Erythroblast (primary cell): ENCODE results near the gene KIAA1958.
"Not testable (repeated sequence)": the region's sequence is repeated elsewhere in the genome, so short reads cannot be mapped to it uniquely, and the experiment has no call there.

Source experiments
- DNase-seq, 2 experiments: peaks; one replicate each; lab custom pipeline; 2025; lab: John Stamatoyannopoulos, UW
- GATA1 ChIP-seq: IDR thresholded peaks from 2 replicates; pipeline ENCODE4 v1.6.1; 2011; ENCODE audit warnings: low read depth, mild to moderate bottlenecking, control low read depth, low read length, moderate library complexity
- POLR2A ChIP-seq: IDR thresholded peaks from 2 replicates; pipeline ENCODE4 v1.6.1; 2011; ENCODE audit warnings: mild to moderate bottlenecking, low read length

KIAA1958 gene

DNA sequence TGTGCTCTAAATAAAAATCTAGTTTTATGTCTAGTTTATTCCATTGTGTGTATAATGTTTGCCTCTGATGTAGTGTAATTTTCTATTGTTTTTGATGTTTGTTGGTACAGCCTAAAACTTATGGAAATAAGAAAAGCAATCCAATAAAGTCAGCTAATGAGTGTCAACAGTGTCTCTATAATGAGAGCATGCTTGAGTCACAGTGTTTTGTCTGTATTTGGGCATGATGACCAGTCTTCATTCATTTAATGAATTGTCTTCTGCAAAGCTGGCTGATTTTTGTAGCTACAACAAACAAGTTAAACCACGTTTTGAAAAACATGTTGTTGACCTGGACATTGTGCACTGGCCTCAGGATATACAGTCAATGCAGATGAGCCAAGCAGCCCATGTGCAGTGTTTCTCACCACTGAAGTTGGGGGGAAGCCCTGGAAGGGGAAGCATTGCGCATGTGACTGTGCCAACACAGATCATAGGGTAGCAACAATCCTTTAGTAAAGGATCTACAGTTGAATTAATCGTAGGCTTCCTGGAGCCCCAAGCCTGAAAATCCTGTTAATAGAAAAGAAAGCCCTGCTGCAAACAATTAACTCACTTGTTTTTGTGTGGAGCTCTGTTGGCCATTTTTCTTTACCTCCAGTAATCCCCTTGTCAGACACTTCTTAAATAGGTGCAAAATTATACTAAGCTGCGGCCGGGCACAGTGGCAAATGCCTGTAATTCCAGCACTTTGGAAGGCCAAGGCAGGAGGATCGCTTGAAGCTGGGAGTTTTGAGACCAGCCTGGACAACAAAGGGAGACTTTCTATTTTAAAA is 143.3 kb downstream of the KIAA1958 start:
- no peak for DNase-seq
- TF ChIP-seq GATA1 (no peak), POLR2A (no peak)

DNA sequence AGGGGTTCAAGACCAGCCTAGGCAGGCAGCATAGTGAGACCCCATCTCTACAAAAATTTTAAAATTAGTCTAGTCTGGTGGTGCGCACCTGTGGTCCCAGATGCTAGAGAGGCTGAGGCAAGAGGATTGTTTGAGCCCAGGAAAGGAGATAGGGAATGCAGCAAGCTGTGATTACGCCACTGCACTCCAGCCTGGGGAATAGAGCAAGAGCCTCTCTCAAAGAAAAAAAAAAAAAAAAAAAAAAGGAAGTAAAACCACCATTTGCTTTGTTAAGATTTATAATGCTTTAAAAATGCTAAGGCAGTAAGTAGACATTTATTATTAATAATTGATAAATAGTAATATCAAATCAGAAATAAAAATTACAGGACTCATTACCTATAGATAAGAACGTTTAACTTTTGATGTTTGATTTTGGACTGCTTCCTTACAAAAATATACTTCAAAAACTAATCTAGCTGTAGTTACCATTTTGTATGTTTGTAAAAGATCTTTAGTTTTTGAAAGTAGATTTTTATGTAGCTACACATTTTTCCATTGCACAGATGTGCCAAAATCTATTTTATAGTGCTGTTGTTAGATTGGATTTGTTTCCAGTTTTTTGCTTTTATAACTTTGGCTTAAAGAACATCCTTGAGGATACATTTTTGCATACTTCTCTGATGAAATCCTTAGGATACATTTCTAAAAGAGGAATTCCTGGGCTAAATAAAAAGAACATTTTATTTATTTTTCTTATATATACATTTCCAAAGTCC is 144.9 kb downstream of the KIAA1958 start:
- TF ChIP-seq POLR2A (no peak), GATA1 (no peak)

DNA sequence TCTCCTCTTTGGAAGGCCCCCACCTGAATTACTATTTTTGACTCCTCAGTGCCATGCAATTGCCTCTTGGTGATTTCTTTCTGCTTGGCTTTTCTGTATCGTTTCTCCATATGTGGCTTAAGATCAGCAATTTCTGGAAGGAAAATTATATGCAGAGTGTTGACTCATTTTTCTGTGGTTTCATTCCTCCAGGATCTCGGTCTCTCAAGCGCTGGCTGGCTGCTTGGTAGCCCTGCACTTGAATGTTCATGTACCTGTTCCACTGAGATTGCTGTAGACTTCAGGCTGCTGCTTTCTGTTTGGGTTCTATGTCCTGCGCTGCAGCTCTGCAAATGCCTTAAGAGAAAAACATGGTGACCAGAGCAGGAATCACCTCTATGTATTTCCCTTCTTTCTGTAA is 153.7 kb downstream of the KIAA1958 start:
- TF ChIP-seq POLR2A (no peak), GATA1 (no peak)
- no peak for DNase-seq

More for the DNA sequence above, 144.9 kb downstream of the KIAA1958 start:
- DNase-seq, result no peak

DNA sequence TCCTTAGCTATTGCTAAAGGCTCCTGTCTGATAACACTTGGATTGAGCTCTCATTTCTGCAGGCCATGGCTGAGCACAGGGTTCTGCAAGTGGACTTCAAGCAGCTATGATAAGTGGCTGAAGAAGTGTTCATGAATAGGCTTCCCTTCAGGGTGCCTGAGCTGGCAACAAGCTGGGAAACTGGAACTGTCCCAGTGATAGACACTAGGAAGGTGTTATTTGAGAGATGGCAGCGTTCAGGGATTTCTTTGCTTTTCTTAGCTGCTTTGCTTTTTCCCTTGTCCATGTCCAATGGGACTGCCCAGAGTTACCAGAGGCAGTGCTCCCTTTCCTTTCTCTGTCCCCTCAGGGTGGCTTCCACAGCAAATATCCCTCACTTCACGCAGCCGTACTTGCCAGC is 155.5 kb downstream of the KIAA1958 start:
- no peak for DNase-seq
- TF ChIP-seq POLR2A (no peak), GATA1 (no peak)

DNA sequence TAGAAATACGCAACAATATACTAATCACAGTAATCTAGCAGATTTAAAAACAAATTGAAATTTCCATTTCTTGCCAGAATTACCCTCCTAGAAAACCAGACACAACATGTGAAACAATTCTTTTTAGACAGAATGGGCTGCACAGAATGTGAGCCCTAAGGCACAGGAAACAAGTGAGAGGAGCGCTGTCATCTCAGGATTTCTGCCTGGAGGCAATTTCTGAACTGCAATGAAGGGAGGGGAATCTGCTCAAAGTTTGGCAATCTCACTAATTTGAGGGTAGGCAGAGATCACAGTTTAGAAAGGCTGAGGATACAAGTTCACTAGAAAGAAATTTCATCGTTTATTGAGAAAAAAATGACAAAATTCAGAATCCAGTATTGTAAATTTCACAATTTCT is 161.0 kb downstream of the KIAA1958 start:
- TF ChIP-seq POLR2A (no peak), GATA1 (no peak)
- no peak for DNase-seq

DNA sequence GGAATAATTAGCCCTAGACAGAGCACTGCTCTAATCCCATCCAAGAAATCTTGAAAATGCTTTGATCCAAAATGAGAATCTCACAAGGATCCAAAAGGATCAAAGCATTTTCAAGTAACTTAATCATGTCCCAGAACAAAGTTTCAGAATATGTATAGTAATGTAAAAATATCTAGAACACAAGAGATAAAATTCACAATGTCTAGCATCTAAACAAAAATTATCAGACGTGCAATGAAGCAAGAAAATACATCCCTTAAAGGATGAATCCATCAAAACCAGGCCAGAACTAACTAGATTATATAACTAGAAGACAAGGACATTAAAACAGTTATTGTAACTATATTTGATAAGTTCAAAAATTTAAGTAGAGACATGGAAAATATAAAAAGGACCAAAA is 162.0 kb downstream of the KIAA1958 start:
- no peak for DNase-seq
- TF ChIP-seq POLR2A (no peak), GATA1 (no peak)

DNA sequence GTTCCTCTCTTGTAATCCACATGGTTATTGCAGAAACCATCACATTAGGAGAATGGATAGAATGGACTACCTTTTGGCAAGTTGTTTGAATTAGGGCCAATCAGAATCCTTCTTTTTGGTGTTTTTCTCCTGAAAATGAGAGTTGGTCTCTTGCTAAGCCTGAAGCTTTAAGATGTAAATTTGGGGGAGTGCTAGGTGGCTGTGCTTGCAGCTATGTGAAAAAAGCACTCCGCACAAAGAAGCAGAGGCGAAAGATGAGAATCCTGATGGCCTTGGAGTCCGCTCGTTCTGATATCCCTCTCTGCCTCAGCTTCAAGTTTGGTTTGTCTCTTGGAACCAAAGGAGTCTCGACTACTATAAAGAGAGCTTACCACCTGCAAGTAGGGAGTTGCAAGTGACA is 167.7 kb downstream of the KIAA1958 start:
- TF ChIP-seq POLR2A, result no peak
- no peak for DNase-seq

DNA sequence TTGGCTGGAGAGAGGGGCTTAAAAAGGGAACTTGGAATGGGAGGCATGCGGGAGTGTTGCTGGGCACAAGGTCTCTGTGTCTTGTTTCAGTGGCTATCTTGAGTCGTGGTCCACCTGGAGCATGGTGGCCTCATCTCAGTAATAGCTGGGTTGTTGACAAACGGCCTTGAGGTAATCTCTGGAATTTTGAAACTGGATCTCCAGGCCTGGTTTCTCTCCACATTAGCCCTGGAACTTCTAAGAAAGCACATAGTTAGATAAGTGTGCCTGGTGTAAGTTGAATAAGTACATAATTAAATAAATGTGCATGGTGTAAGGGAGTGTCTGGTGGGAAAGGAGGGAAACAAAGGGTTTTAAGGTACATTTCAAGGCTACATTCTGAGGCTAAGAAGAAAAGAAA is 169.0 kb downstream of the KIAA1958 start:
- no peak for TF ChIP-seq GATA1
- TF ChIP-seq POLR2A, result no peak
- DNase-seq, result no peak

DNA sequence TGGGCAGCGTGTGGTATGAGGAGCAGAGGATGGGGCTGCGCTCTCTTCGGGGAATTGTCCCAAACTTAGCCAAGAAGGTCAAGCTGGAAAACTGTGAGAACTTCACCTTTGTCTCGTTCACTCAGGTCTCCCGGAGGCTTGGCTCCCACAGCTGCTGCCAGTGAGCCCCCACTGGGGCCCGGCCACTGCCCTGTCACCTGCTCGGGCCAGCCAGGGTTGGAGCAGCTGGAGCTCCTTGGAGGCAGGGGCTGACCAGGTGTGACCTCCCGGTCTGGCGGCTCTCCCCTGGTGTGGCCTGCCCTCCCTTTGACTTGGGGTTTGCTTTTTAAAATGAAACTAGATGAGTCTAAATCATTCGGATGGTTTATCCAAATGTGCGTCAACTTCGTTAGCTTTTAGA is 173.3 kb downstream of the KIAA1958 start:
- DNase-seq, result no peak
- TF ChIP-seq GATA1 (no peak), POLR2A (no peak)

DNA sequence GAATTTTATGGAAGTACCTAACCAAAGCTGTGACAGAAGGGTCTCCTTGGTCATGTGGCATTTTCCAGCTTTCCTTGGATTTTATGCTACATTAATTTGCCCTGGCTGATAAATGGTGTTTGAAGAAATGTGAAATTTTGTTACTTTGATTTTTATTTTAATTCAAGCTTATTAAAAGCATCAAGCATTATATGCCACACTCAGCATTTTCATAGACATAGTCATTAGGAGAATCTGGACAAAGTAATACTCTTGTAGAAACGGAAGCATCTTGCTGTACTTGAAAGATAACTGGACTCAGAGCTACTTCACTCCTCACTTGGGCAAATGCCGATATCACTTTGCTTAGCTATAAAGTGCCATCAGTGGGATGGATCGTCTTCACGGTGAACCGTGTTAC is 177.1 kb downstream of the KIAA1958 start:
- TF ChIP-seq POLR2A, result no peak
- TF ChIP-seq GATA1, result no peak
- DNase-seq, result no peak

DNA sequence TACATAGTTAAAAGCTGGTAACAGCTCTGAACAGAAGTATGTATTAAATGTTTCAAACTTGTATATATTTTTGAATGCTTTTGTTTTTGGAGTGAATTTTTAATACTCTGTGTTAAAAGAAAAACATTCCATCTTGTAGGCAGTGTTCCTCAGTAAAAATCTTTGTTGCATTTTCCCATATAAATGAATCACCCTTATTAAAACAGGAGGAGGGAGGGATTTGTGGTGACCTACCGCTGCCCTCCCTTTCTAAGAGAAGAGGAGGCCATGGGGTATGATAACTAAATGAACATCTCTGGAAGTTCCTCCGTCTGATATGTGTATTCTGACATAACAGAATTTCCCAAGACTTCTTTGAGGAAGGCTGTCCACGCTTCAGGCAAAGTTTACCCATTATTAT is 177.9 kb downstream of the KIAA1958 start:
- no peak for DNase-seq

DNA sequence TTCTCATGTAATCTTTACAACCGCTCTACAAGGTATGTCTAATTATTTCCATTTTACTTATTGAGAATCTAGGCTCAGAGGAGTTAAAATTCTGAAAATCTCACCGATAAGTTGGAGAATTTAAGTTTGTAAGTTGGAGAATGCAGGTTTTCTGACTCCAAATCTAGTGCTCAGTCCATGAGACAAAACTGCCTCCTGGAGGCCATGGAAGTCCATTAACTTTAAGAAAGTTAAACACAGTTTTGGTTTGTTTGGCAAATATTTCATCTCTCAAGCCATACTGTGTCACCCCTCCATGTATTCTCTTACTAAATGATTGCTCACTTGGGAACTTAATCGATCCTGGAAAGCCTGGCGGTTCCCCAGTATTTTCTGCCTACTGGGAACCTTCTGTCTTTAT is 178.7 kb downstream of the KIAA1958 start:
- peak; percentile 13 to 27 for DNase-seq
- TF ChIP-seq GATA1 (no peak), POLR2A (no peak)

More for the DNA sequence above, 177.9 kb downstream of the KIAA1958 start:
- TF ChIP-seq POLR2A (no peak), GATA1 (no peak)

DNA sequence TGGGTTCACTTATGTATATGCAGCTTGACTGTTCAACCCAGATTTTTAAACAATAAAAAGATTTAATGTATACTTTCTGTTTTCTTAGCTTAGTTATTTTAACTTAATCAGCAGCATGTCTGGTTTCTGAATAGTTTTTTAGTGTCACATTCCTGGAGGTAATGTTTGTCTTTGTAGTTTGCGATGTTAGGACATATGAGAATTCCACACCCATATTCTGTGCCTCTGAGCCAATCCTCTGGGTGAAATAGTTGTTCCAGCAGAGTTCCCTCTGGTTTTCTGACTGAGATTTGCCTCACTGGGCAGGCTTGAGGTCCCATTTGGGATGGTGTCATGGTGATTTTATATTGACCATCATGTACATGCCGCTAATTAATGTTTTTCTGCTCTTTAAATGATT is 182.7 kb downstream of the KIAA1958 start:
- TF ChIP-seq POLR2A (no peak), GATA1 (no peak)

DNA sequence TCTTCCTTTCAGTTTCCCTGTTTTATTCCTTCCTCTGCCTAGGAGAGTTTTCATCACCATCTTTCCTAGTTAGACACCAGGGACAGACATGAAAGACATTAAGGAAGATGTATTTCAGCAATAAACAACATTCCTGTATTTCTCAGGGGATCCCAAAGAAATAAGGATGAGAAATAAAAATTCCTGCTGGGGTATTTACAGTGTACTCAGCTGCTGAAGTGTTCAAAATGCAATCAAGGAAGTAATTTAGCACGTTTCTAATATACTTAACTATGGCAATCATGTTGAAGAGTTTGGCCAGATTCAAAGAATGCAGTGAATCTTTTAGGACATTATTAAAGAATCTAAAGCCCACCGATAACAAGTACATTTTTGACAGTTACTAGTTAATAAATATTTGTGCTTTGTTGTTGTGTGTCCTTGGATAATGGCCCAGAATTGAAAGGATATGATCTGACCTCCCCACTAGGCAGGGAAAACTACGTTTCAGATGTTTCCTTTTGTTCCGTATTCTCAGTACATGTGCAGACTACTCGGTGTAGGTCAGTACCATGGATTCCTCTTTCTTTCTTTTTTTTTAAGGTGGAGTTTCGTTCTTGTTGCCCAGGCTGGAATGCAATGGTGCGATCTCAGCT is 184.5 kb downstream of the KIAA1958 start:
- TF ChIP-seq POLR2A, result no peak
- no peak for TF ChIP-seq GATA1
- DNase-seq, result no peak

More for the DNA sequence above, 182.7 kb downstream of the KIAA1958 start:
- no peak for DNase-seq

DNA sequence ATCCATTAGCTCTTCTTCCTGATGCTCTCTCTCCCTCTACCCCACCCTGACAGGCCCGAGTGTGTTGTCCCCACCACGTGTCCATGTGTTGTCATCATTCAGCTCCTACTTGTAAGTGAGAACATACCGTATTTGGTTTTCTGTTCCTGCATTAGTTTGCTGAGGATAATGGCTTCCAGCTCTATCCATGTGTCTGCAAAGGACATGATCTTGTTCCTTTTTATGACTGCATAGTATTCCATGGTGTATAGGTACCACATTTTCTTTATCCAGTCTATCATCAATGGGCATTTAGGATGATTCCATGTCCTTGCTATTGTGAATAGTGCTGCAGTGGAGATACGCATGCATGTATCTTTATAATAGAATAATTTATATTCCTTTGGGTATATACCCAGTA is 186.6 kb downstream of the KIAA1958 start:
- DNase-seq, result not testable (repeated sequence)

DNA sequence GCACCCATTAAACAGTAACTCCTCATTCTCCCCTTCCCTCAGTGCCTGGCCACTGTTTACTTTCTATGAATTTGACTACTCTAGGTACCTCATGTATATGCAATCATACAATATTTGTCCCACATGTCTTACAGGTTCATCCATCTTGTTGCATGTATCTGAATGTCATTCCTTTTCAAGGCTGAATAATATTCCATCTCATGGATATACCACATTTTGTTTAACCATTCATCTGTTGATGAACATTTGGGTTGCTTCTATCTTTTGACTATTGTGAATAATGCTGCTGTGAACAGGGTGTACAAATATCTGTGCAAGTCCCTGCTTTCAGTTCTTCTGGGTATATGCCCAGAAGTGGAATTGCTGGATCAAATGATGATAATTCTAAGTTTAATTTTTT is 190.4 kb downstream of the KIAA1958 start:
- TF ChIP-seq GATA1, result no peak
- no peak for TF ChIP-seq POLR2A
- DNase-seq, result no peak
